ENCODE measurements around the gene XRCC6. TPM values are rescaled to one million over a fixed set of nuclear protein-coding genes. Genes with fewer than 3 reads are reported as not detected.

XRCC6 gene
- total RNA-seq, 1 donor from 2014 or later = 546 TPM

GRCh38 chr22:41656556-41656955 is 35.5 kb downstream of the XRCC6 start:
- Histone ChIP-seq H3K4me1 (no peaks in the 10 kb centered on the region), H2AFZ (replicated peaks) (no peak overlapping the region), H3K4me3 (no peak overlapping the region), H4K20me1 (ENCODE audit: low read depth) (no peaks in the 10 kb centered on the region), H3K27ac (no peak overlapping the region), H3K79me2 (ENCODE audit: low read depth) (no peaks in the 10 kb centered on the region), H3K9me3 (ENCODE audit: low read depth) (no peaks in the 10 kb centered on the region), H3F3A (ENCODE audit: low read depth) (peaks cover 26% of the 10 kb centered on the region), H3K27me3 (no peaks in the 10 kb centered on the region), H3K9ac (no peak overlapping the region), H3K36me3 (peaks cover 23% of the 10 kb centered on the region), H3K4me2 (no peak overlapping the region)
- H3K27me3 Mint-ChIP-seq (ENCODE audit: insufficient read depth, low read depth) = peaks cover 2% of the 10 kb centered on the region
- H3K4me1 Mint-ChIP-seq = no peaks in the 10 kb centered on the region
- H3K27ac Mint-ChIP-seq = no peak overlapping the region
- no peak overlapping the region for H3K4me3 Mint-ChIP-seq
- H3K9me3 Mint-ChIP-seq = no peaks in the 10 kb centered on the region
- TF ChIP-seq EZH2phosphoT487 (IDR thresholded peaks at IDR 0.05) (no peak), CTCF (IDR thresholded peaks at IDR 0.05) (no peak), EZH2 (IDR thresholded peaks at IDR 0.05) (no peak)
- H3K36me3 Mint-ChIP-seq = peaks cover 31% of the 10 kb centered on the region
- no peak for DNase-seq (ENCODE audit: low spot score)

- H3F3A ChIP-seq (ENCODE audit: low read depth) = peaks cover 36% of the 10 kb centered on the region
- DNase-seq (ENCODE audit: low spot score) = no peak
- no peak overlapping the region for H3K4me3 ChIP-seq
- no peak overlapping the region for H2AFZ ChIP-seq (replicated peaks)
- H3K4me1 ChIP-seq = no peaks in the 10 kb centered on the region
- no peak overlapping the region for H3K9ac ChIP-seq
- no peaks in the 10 kb centered on the region for H3K4me1 Mint-ChIP-seq
- no peaks in the 10 kb centered on the region for H4K20me1 ChIP-seq (ENCODE audit: low read depth)
- no peak overlapping the region for H3K27ac Mint-ChIP-seq
- H3K27ac ChIP-seq = no peak overlapping the region
- no peaks in the 10 kb centered on the region for H3K27me3 ChIP-seq
- TF ChIP-seq EZH2 (IDR thresholded peaks at IDR 0.05) (no peak), CTCF (IDR thresholded peaks at IDR 0.05) (no peak), EZH2phosphoT487 (IDR thresholded peaks at IDR 0.05) (no peak)
- peaks cover 33% of the 10 kb centered on the region for H3K36me3 ChIP-seq
- H3K9me3 Mint-ChIP-seq = no peaks in the 10 kb centered on the region
- peaks cover 2% of the 10 kb centered on the region for H3K27me3 Mint-ChIP-seq (ENCODE audit: insufficient read depth, low read depth)
- no peak overlapping the region for H3K4me3 Mint-ChIP-seq
- H3K9me3 ChIP-seq (ENCODE audit: low read depth) = no peaks in the 10 kb centered on the region
- no peak overlapping the region for H3K4me2 ChIP-seq
- no peaks in the 10 kb centered on the region for H3K79me2 ChIP-seq (ENCODE audit: low read depth)
- peaks cover 35% of the 10 kb centered on the region for H3K36me3 Mint-ChIP-seq
These were observed 36.6 kb downstream of the XRCC6 start for GRCh38 chr22:41657709-41658108.

- Mint-ChIP-seq H3K36me3 (peaks cover 34% of the 10 kb centered on the region), H3K9me3 (no peaks in the 10 kb centered on the region), H3K27ac (no peak overlapping the region), H3K4me3 (no peak overlapping the region), H3K4me1 (no peaks in the 10 kb centered on the region), H3K27me3 (ENCODE audit: insufficient read depth, low read depth) (no peaks in the 10 kb centered on the region)
- no peak overlapping the region for H3K27ac ChIP-seq
- DNase-seq (ENCODE audit: low spot score) = no peak
- H3K36me3 ChIP-seq = peaks cover 33% of the 10 kb centered on the region
- H2AFZ ChIP-seq (replicated peaks) = no peak overlapping the region
- no peaks in the 10 kb centered on the region for H3K9me3 ChIP-seq (ENCODE audit: low read depth)
- H3K4me1 ChIP-seq = no peaks in the 10 kb centered on the region
- peaks cover 45% of the 10 kb centered on the region for H3F3A ChIP-seq (ENCODE audit: low read depth)
- no peaks in the 10 kb centered on the region for H3K79me2 ChIP-seq (ENCODE audit: low read depth)
- H3K9ac ChIP-seq = no peak overlapping the region
- no peaks in the 10 kb centered on the region for H4K20me1 ChIP-seq (ENCODE audit: low read depth)
- H3K27me3 ChIP-seq = no peaks in the 10 kb centered on the region
- no peak overlapping the region for H3K4me2 ChIP-seq
- no peak for TF ChIP-seq EZH2 (IDR thresholded peaks at IDR 0.05)
- no peak for TF ChIP-seq CTCF (IDR thresholded peaks at IDR 0.05)
- TF ChIP-seq EZH2phosphoT487 (IDR thresholded peaks at IDR 0.05) = no peak
- H3K4me3 ChIP-seq = no peak overlapping the region
These were observed 37.8 kb downstream of the XRCC6 start for GRCh38 chr22:41658869-41659268.
